GM18498 (cell line): ENCODE results near the gene POLA2.
"Not testable (repeated sequence)": the region's sequence is repeated elsewhere in the genome, so short reads cannot be mapped to it uniquely, and the experiment has no call there.

Source experiments
- ATAC-seq: cut with Tn5 transposase; IDR thresholded peaks from one replicate; pipeline ENCODE4 v1.9.1; 2021; ENCODE audit warnings: mild to moderate bottlenecking, moderate library complexity; ENCODE audit not compliant: unreplicated experiment

POLA2 gene

GRCh38 chr11:65329944-65330403, 68.2 kb downstream of the POLA2 start:
- ATAC-seq, result no peak

GRCh38 chr11:65330544-65330943, 68.8 kb downstream of the POLA2 start:
- no peak for ATAC-seq

GRCh38 chr11:65332591-65332990, 70.8 kb downstream of the POLA2 start:
- not testable (repeated sequence) for ATAC-seq

GRCh38 chr11:65334696-65335295, 73.0 kb downstream of the POLA2 start:
- no peak for ATAC-seq

- ATAC-seq, result no peak
Observed at GRCh38 chr11:65338676-65339075, 76.9 kb downstream of the POLA2 start.

GRCh38 chr11:65340226-65340625, 78.5 kb downstream of the POLA2 start:
- ATAC-seq, result no peak

- no peak for ATAC-seq
Observed at GRCh38 chr11:65341856-65342255, 80.1 kb downstream of the POLA2 start.
